ENCODE data around the gene PRLR. TPM values are rescaled to one million over a fixed set of nuclear protein-coding genes. Genes with fewer than 3 reads are reported as not detected.
"Not testable (repeated sequence)": the region's sequence is repeated elsewhere in the genome, so short reads cannot be mapped to it uniquely, and the experiment has no call there.

The PRLR gene
- total RNA-seq, 1 donor from 2014 or later: not detected

GRCh38 chr5:35120715-35121114, 109.6 kb downstream of the PRLR start:
- DNase-seq (ENCODE audit: low read depth) (no peak), FAIRE-seq (no peak)
- no peak for TF ChIP-seq CTCF (IDR thresholded peaks at IDR 0.05; ENCODE audit: insufficient read depth, low read length, severe bottlenecking)
- no peaks in the 10 kb centered on the region for H3K27me3 ChIP-seq (ENCODE audit: control insufficient read depth, insufficient read depth, low read length)
- H3K36me3 ChIP-seq (ENCODE audit: control insufficient read depth, insufficient read depth, low read length): no peaks in the 10 kb centered on the region
- H3K4me3 ChIP-seq (ENCODE audit: low read depth, low read length): no peak overlapping the region

DNA sequence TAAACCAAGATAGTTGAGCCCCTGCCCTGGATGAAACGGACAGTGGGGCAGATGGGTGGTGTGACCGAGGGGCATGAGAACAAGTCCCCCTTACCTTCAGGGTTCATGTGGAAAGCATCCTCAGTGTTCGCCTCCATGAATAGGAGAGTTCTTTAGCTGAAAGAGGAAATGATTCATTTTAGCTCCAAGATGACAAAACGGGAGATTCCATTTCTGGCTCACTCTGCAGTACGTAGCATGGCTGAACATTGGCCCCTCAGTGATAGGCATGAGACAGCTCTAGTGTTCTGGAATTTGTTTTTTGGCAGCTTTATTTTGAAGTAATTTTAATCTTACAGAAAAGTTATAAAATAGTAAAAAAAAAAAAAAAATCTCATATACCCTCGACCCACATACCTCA, 112.3 kb downstream of the PRLR start:
- no peak for TF ChIP-seq CTCF (IDR thresholded peaks at IDR 0.05; ENCODE audit: insufficient read depth, low read length, severe bottlenecking)
- no peaks in the 10 kb centered on the region for H3K27me3 ChIP-seq (ENCODE audit: control insufficient read depth, insufficient read depth, low read length)
- FAIRE-seq (no peak), DNase-seq (ENCODE audit: low read depth) (no peak)
- no peak overlapping the region for H3K4me3 ChIP-seq (ENCODE audit: low read depth, low read length)
- H3K36me3 ChIP-seq (ENCODE audit: control insufficient read depth, insufficient read depth, low read length): no peaks in the 10 kb centered on the region

GRCh38 chr5:35115920-35116319, 114.4 kb downstream of the PRLR start:
- Histone ChIP-seq H3K36me3 (ENCODE audit: control insufficient read depth, insufficient read depth, low read length) (no peaks in the 10 kb centered on the region), H3K4me3 (ENCODE audit: low read depth, low read length) (no peak overlapping the region), H3K27me3 (ENCODE audit: control insufficient read depth, insufficient read depth, low read length) (no peaks in the 10 kb centered on the region)
- FAIRE-seq (no peak), DNase-seq (ENCODE audit: low read depth) (no peak)
- TF ChIP-seq CTCF (IDR thresholded peaks at IDR 0.05; ENCODE audit: insufficient read depth, low read length, severe bottlenecking): no peak

DNA sequence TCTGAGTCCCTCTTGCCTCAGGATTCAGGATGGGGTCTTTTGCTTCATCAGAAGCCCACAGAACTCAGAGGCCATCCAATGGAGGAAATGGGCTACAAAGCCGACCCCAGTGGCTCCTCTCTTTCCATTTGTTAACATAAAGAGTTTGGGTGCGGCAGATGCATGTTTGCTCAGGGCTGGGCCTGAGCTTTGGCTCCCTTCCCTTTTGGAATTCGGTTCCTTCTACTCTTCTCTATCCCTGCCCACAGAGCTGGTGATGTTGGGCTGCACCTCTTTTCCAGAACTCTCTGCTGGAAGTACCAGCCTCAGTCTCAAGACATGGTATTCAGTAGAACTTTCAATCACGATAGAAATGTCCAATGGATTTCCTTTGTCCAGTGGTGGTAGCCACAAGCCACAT, 115.6 kb downstream of the PRLR start:
- DNase-seq (ENCODE audit: low read depth) (no peak), FAIRE-seq (no peak)
- Histone ChIP-seq H3K36me3 (ENCODE audit: control insufficient read depth, insufficient read depth, low read length) (no peaks in the 10 kb centered on the region), H3K4me3 (ENCODE audit: low read depth, low read length) (no peak overlapping the region), H3K27me3 (ENCODE audit: control insufficient read depth, insufficient read depth, low read length) (no peaks in the 10 kb centered on the region)
- no peak for TF ChIP-seq CTCF (IDR thresholded peaks at IDR 0.05; ENCODE audit: insufficient read depth, low read length, severe bottlenecking)

GRCh38 chr5:35112300-35112699, 118.0 kb downstream of the PRLR start:
- no peak for TF ChIP-seq CTCF (IDR thresholded peaks at IDR 0.05; ENCODE audit: insufficient read depth, low read length, severe bottlenecking)
- Histone ChIP-seq H3K4me3 (ENCODE audit: low read depth, low read length) (no peak overlapping the region), H3K27me3 (ENCODE audit: control insufficient read depth, insufficient read depth, low read length) (no peaks in the 10 kb centered on the region), H3K36me3 (ENCODE audit: control insufficient read depth, insufficient read depth, low read length) (no peaks in the 10 kb centered on the region)
- FAIRE-seq: no peak
- DNase-seq (ENCODE audit: low read depth): no peak

DNA sequence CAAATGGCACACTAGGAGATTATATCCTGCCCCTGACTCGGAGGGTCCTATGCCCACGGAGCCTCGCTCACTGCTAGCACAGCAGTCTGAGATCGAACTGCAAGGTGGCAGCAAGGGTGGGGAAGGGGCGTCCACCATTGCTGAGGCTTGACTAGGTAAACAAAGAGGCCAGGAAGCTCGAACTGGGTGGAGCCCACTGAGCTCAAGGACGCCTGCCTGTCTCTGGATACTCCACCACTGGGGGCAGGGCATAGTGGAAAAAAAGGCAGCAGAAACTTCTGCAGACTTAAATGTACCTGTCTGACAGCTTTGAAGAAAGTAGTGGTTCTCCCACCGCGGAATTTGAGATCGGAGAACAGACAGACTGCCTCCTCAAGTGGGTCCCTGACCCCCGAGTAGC, 125.7 kb downstream of the PRLR start:
- not testable (repeated sequence) for H3K4me3 ChIP-seq (ENCODE audit: low read depth, low read length); H3K27me3 ChIP-seq (ENCODE audit: control insufficient read depth, insufficient read depth, low read length); H3K36me3 ChIP-seq (ENCODE audit: control insufficient read depth, insufficient read depth, low read length); DNase-seq (ENCODE audit: low read depth); FAIRE-seq
